ENCODE results near the gene ATP12A.

The ATP12A gene

GRCh38 chr13:24672141-24673132, 7.8 kb upstream of the ATP12A start:
- H3K9ac ChIP-seq (ENCODE audit: low read depth in 1 of 2, low read length in 2 of 2) = no peak overlapping the region
- peaks cover 0 to 8% of the 10 kb centered on the region in 2 donors for H3K27me3 ChIP-seq (ENCODE audit: control insufficient read depth in 2 of 2, insufficient read depth in 2 of 2, low read length in 2 of 2)
- no peaks in the 10 kb centered on the region for H3K9me3 ChIP-seq (ENCODE audit: control insufficient read depth in 2 of 2, low read length in 2 of 2)
- H3K4me1 ChIP-seq (ENCODE audit: control insufficient read depth in 2 of 2, insufficient read depth in 2 of 2, low read length in 2 of 2) = peaks cover 12 to 37% of the 10 kb centered on the region in 2 donors
- no peak overlapping the region for H3K4me3 ChIP-seq (ENCODE audit: low read length in 2 of 2)
- H3K36me3 ChIP-seq (ENCODE audit: control insufficient read depth in 2 of 2, insufficient read depth in 2 of 2, low read length in 2 of 2) = no peaks in the 10 kb centered on the region
- no peak overlapping the region for H3K27ac ChIP-seq (ENCODE audit: low read depth in 2 of 2, low read length in 2 of 2)

- Histone ChIP-seq H3K9ac (ENCODE audit: low read depth in 1 of 2, low read length in 2 of 2) (no peak overlapping the region), H3K4me1 (ENCODE audit: control insufficient read depth in 2 of 2, insufficient read depth in 2 of 2, low read length in 2 of 2) (peaks cover 6 to 11% of the 10 kb centered on the region in 2 donors), H3K4me3 (ENCODE audit: low read length in 2 of 2) (no peak overlapping the region), H3K27ac (ENCODE audit: low read depth in 2 of 2, low read length in 2 of 2) (no peak overlapping the region), H3K27me3 (ENCODE audit: control insufficient read depth in 2 of 2, insufficient read depth in 2 of 2, low read length in 2 of 2) (peaks cover 10 to 15% of the 10 kb centered on the region in 2 donors), H3K36me3 (ENCODE audit: control insufficient read depth in 2 of 2, insufficient read depth in 2 of 2, low read length in 2 of 2) (no peaks in the 10 kb centered on the region), H3K9me3 (ENCODE audit: control insufficient read depth in 2 of 2, low read length in 2 of 2) (no peaks in the 10 kb centered on the region)
These were observed 4.2 kb upstream of the ATP12A start for GRCh38 chr13:24675806-24676570.

GRCh38 chr13:24678151-24678550, 2.1 kb upstream of the ATP12A start:
- no peak overlapping the region for H3K4me3 ChIP-seq (ENCODE audit: low read length in 2 of 2)
- H3K27ac ChIP-seq (ENCODE audit: low read depth in 2 of 2, low read length in 2 of 2) = no peak overlapping the region
- H3K4me1 ChIP-seq (ENCODE audit: control insufficient read depth in 2 of 2, insufficient read depth in 2 of 2, low read length in 2 of 2) = peaks cover 0 to 6% of the 10 kb centered on the region in 2 donors
- H3K27me3 ChIP-seq (ENCODE audit: control insufficient read depth in 2 of 2, insufficient read depth in 2 of 2, low read length in 2 of 2) = peaks cover 16 to 21% of the 10 kb centered on the region in 2 donors
- H3K36me3 ChIP-seq (ENCODE audit: control insufficient read depth in 2 of 2, insufficient read depth in 2 of 2, low read length in 2 of 2) = no peaks in the 10 kb centered on the region
- no peak overlapping the region for H3K9ac ChIP-seq (ENCODE audit: low read depth in 1 of 2, low read length in 2 of 2)
- no peaks in the 10 kb centered on the region for H3K9me3 ChIP-seq (ENCODE audit: control insufficient read depth in 2 of 2, low read length in 2 of 2)

- H3K9ac ChIP-seq (ENCODE audit: low read depth in 1 of 2, low read length in 2 of 2) = no peak overlapping the region
- H3K4me3 ChIP-seq (ENCODE audit: low read length in 2 of 2) = no peak overlapping the region
- H3K4me1 ChIP-seq (ENCODE audit: control insufficient read depth in 2 of 2, insufficient read depth in 2 of 2, low read length in 2 of 2) = peaks cover 0 to 6% of the 10 kb centered on the region in 2 donors
- H3K9me3 ChIP-seq (ENCODE audit: control insufficient read depth in 2 of 2, low read length in 2 of 2) = no peaks in the 10 kb centered on the region
- no peaks in the 10 kb centered on the region for H3K36me3 ChIP-seq (ENCODE audit: control insufficient read depth in 2 of 2, insufficient read depth in 2 of 2, low read length in 2 of 2)
- no peak overlapping the region for H3K27ac ChIP-seq (ENCODE audit: low read depth in 2 of 2, low read length in 2 of 2)
- H3K27me3 ChIP-seq (ENCODE audit: control insufficient read depth in 2 of 2, insufficient read depth in 2 of 2, low read length in 2 of 2) = peaks cover 16 to 18% of the 10 kb centered on the region in 2 donors
These were observed 522 bp upstream of the ATP12A start for GRCh38 chr13:24679686-24680085.

- Histone ChIP-seq H3K36me3 (ENCODE audit: control insufficient read depth in 2 of 2, insufficient read depth in 2 of 2, low read length in 2 of 2) (no peaks in the 10 kb centered on the region), H3K9me3 (ENCODE audit: control insufficient read depth in 2 of 2, low read length in 2 of 2) (no peaks in the 10 kb centered on the region), H3K4me3 (ENCODE audit: low read length in 2 of 2) (no peak overlapping the region), H3K9ac (ENCODE audit: low read depth in 1 of 2, low read length in 2 of 2) (no peak overlapping the region), H3K27me3 (ENCODE audit: control insufficient read depth in 2 of 2, insufficient read depth in 2 of 2, low read length in 2 of 2) (peaks cover 16 to 18% of the 10 kb centered on the region in 2 donors), H3K4me1 (ENCODE audit: control insufficient read depth in 2 of 2, insufficient read depth in 2 of 2, low read length in 2 of 2) (peaks cover 0 to 6% of the 10 kb centered on the region in 2 donors), H3K27ac (ENCODE audit: low read depth in 2 of 2, low read length in 2 of 2) (no peak overlapping the region)
These were observed 855 bp downstream of the ATP12A start for GRCh38 chr13:24680921-24681604.

- no peaks in the 10 kb centered on the region for H3K36me3 ChIP-seq (ENCODE audit: control insufficient read depth in 2 of 2, insufficient read depth in 2 of 2, low read length in 2 of 2)
- H3K9me3 ChIP-seq (ENCODE audit: control insufficient read depth in 2 of 2, low read length in 2 of 2) = no peaks in the 10 kb centered on the region
- H3K9ac ChIP-seq (ENCODE audit: low read depth in 1 of 2, low read length in 2 of 2) = no peak overlapping the region
- no peak overlapping the region for H3K27ac ChIP-seq (ENCODE audit: low read depth in 2 of 2, low read length in 2 of 2)
- H3K27me3 ChIP-seq (ENCODE audit: control insufficient read depth in 2 of 2, insufficient read depth in 2 of 2, low read length in 2 of 2) = peaks cover 16 to 17% of the 10 kb centered on the region in 2 donors
- H3K4me1 ChIP-seq (ENCODE audit: control insufficient read depth in 2 of 2, insufficient read depth in 2 of 2, low read length in 2 of 2) = peaks cover 0 to 6% of the 10 kb centered on the region in 2 donors
- no peak overlapping the region for H3K4me3 ChIP-seq (ENCODE audit: low read length in 2 of 2)
These were observed 1.7 kb downstream of the ATP12A start for GRCh38 chr13:24681930-24682329.

- H3K27me3 ChIP-seq (ENCODE audit: control insufficient read depth in 2 of 2, insufficient read depth in 2 of 2, low read length in 2 of 2) = peaks cover 13 to 17% of the 10 kb centered on the region in 2 donors
- no peaks in the 10 kb centered on the region for H3K36me3 ChIP-seq (ENCODE audit: control insufficient read depth in 2 of 2, insufficient read depth in 2 of 2, low read length in 2 of 2)
- no peak overlapping the region for H3K4me3 ChIP-seq (ENCODE audit: low read length in 2 of 2)
- H3K4me1 ChIP-seq (ENCODE audit: control insufficient read depth in 2 of 2, insufficient read depth in 2 of 2, low read length in 2 of 2) = peaks cover 0 to 6% of the 10 kb centered on the region in 2 donors
- H3K9ac ChIP-seq (ENCODE audit: low read depth in 1 of 2, low read length in 2 of 2) = no peak overlapping the region
- H3K9me3 ChIP-seq (ENCODE audit: control insufficient read depth in 2 of 2, low read length in 2 of 2) = no peaks in the 10 kb centered on the region
- H3K27ac ChIP-seq (ENCODE audit: low read depth in 2 of 2, low read length in 2 of 2) = no peak overlapping the region
These were observed 2.1 kb downstream of the ATP12A start for GRCh38 chr13:24682353-24682752.

GRCh38 chr13:24683351-24683750, 3.1 kb downstream of the ATP12A start:
- Histone ChIP-seq H3K4me3 (ENCODE audit: low read length in 2 of 2) (no peak overlapping the region), H3K27me3 (ENCODE audit: control insufficient read depth in 2 of 2, insufficient read depth in 2 of 2, low read length in 2 of 2) (peaks cover 14 to 21% of the 10 kb centered on the region in 2 donors), H3K27ac (ENCODE audit: low read depth in 2 of 2, low read length in 2 of 2) (no peak overlapping the region), H3K9ac (ENCODE audit: low read depth in 1 of 2, low read length in 2 of 2) (no peak overlapping the region), H3K4me1 (ENCODE audit: control insufficient read depth in 2 of 2, insufficient read depth in 2 of 2, low read length in 2 of 2) (peaks cover 0 to 6% of the 10 kb centered on the region in 2 donors), H3K9me3 (ENCODE audit: control insufficient read depth in 2 of 2, low read length in 2 of 2) (no peaks in the 10 kb centered on the region), H3K36me3 (ENCODE audit: control insufficient read depth in 2 of 2, insufficient read depth in 2 of 2, low read length in 2 of 2) (no peaks in the 10 kb centered on the region)

- Histone ChIP-seq H3K9ac (ENCODE audit: low read depth in 1 of 2, low read length in 2 of 2) (no peak overlapping the region), H3K9me3 (ENCODE audit: control insufficient read depth in 2 of 2, low read length in 2 of 2) (no peaks in the 10 kb centered on the region), H3K27me3 (ENCODE audit: control insufficient read depth in 2 of 2, insufficient read depth in 2 of 2, low read length in 2 of 2) (peaks cover 14 to 21% of the 10 kb centered on the region in 2 donors), H3K4me1 (ENCODE audit: control insufficient read depth in 2 of 2, insufficient read depth in 2 of 2, low read length in 2 of 2) (peaks cover 0 to 6% of the 10 kb centered on the region in 2 donors), H3K27ac (ENCODE audit: low read depth in 2 of 2, low read length in 2 of 2) (no peak overlapping the region), H3K4me3 (ENCODE audit: low read length in 2 of 2) (no peak overlapping the region), H3K36me3 (ENCODE audit: control insufficient read depth in 2 of 2, insufficient read depth in 2 of 2, low read length in 2 of 2) (no peaks in the 10 kb centered on the region)
These were observed 3.8 kb downstream of the ATP12A start for GRCh38 chr13:24683838-24684599.
